H9 (cell line): Measurements from ENCODE around the gene CASK. TPM values are rescaled to one million over a fixed set of nuclear protein-coding genes. Genes with fewer than 3 reads are reported as not detected.

Experiments used
- DNase-seq: peaks from one replicate; pipeline ENCODE4 v3.0.0-alpha.2; 2017
- H2AFZ ChIP-seq: one replicate; pipeline ENCODE4 v1.6.1; 2013; ENCODE audit warnings: mild to moderate bottlenecking, low read length, control low read depth, moderate library complexity
- H2AK5ac ChIP-seq: 2 replicates; pipeline ENCODE4 v1.6.1; 2013; ENCODE audit warnings: low read length, control low read depth, mixed read lengths; ENCODE audit not compliant: insufficient read length
- H2BK120ac ChIP-seq: one replicate; pipeline ENCODE4 v1.6.1; 2013; ENCODE audit warnings: low read depth, mild to moderate bottlenecking, low read length, control low read depth, inconsistent platforms; ENCODE audit not compliant: poor library complexity, severe bottlenecking
- H2BK12ac ChIP-seq: 2 replicates; pipeline ENCODE4 v1.6.1; 2013; ENCODE audit warnings: low read length, control low read depth, mixed read lengths, low read depth; ENCODE audit not compliant: insufficient read length
- H2BK15ac ChIP-seq: 2 replicates; pipeline ENCODE4 v1.6.1; 2013; ENCODE audit warnings: low read depth, low read length, control low read depth
- H2BK20ac ChIP-seq: one replicate; pipeline ENCODE4 v1.6.1; 2013; ENCODE audit warnings: low read depth, mild to moderate bottlenecking, low read length, control low read depth, inconsistent platforms; ENCODE audit not compliant: poor library complexity, severe bottlenecking
- H2BK5ac ChIP-seq: 2 replicates; pipeline ENCODE4 v1.6.1; 2013; ENCODE audit warnings: low read length, control low read depth, mixed read lengths; ENCODE audit not compliant: insufficient read length
- H3K14ac ChIP-seq: 2 replicates; pipeline ENCODE4 v1.6.1; 2013; ENCODE audit warnings: low read length, control low read depth; ENCODE audit not compliant: insufficient read depth
- H3K18ac ChIP-seq: 2 replicates; pipeline ENCODE4 v1.6.1; 2013; ENCODE audit warnings: low read depth, mild to moderate bottlenecking, mixed read lengths, low read length, control low read depth; ENCODE audit not compliant: insufficient read length
- H3K23ac ChIP-seq: 2 replicates; pipeline ENCODE4 v1.6.1; 2013; ENCODE audit warnings: low read length, control low read depth, mixed read lengths, low read depth; ENCODE audit not compliant: insufficient read length
- H3K23me2 ChIP-seq: 2 replicates; pipeline ENCODE4 v1.6.1; 2013; ENCODE audit warnings: low read depth, mild to moderate bottlenecking, mixed read lengths, low read length, control low read depth; ENCODE audit not compliant: insufficient read length, poor library complexity, severe bottlenecking
- H3K27ac ChIP-seq: 2 replicates; pipeline ENCODE4 v1.5.1; 2013; ENCODE audit warnings: low read length, control low read depth, mixed read lengths, low read depth; ENCODE audit not compliant: insufficient read length
- H3K27me3 ChIP-seq: 2 replicates; pipeline ENCODE4 v1.6.1; 2013; ENCODE audit warnings: low read length, control low read depth, inconsistent platforms; ENCODE audit not compliant: insufficient read depth
- H3K4ac ChIP-seq: 2 replicates; pipeline ENCODE4 v1.6.1; 2013; ENCODE audit warnings: low read depth, mild to moderate bottlenecking, control low read depth, inconsistent platforms, low read length, moderate library complexity
- H3K4me1 ChIP-seq: 2 replicates; pipeline ENCODE4 v1.6.1; 2013; ENCODE audit warnings: low read length, control low read depth, inconsistent platforms; ENCODE audit not compliant: insufficient read depth
- H3K4me2 ChIP-seq: 2 replicates; pipeline ENCODE4 v1.6.1; 2013; ENCODE audit warnings: low read length, control low read depth, mixed read lengths; ENCODE audit not compliant: insufficient read length, insufficient read depth
- H3K56ac ChIP-seq: 2 replicates; pipeline ENCODE4 v1.6.1; 2013; ENCODE audit warnings: low read depth, mild to moderate bottlenecking, mixed read lengths, low read length, control low read depth; ENCODE audit not compliant: insufficient read length
- H3K79me1 ChIP-seq: 2 replicates; pipeline ENCODE4 v1.6.1; 2013; ENCODE audit warnings: low read depth, mild to moderate bottlenecking, moderate library complexity, low read length, control low read depth, inconsistent platforms; ENCODE audit not compliant: insufficient read depth, poor library complexity, severe bottlenecking
- H3K79me2 ChIP-seq: 2 replicates; pipeline ENCODE4 v1.6.1; 2013; ENCODE audit warnings: low read length, control low read depth, inconsistent platforms; ENCODE audit not compliant: insufficient read depth
- H3K9ac ChIP-seq: 2 replicates; pipeline ENCODE4 v1.6.1; 2013; ENCODE audit warnings: low read length, control low read depth, mixed read lengths; ENCODE audit not compliant: insufficient read length; ENCODE audit errors: extremely low read depth
- H3K9me3 ChIP-seq: one replicate; pipeline ENCODE4 v1.6.1; 2013; ENCODE audit warnings: low read depth, low read length, inconsistent platforms; ENCODE audit not compliant: control insufficient read depth
- H3T11ph ChIP-seq: one replicate; pipeline ENCODE4 v1.6.1; 2013; ENCODE audit warnings: mild to moderate bottlenecking, low read length, control low read depth, inconsistent platforms
- H4K20me1 ChIP-seq: one replicate; pipeline ENCODE4 v1.6.1; 2013; ENCODE audit not compliant: control insufficient read depth, insufficient read length, insufficient read depth
- H4K5ac ChIP-seq: 2 replicates; pipeline ENCODE4 v1.6.1; 2013; ENCODE audit warnings: low read depth, mild to moderate bottlenecking, mixed read lengths, low read length, control low read depth; ENCODE audit not compliant: insufficient read length
- H4K8ac ChIP-seq: replicated peaks from 2 replicates; pipeline ENCODE4 v1.6.1; 2013; ENCODE audit warnings: low read length, control low read depth, mixed read lengths, low read depth; ENCODE audit not compliant: insufficient read length
- H4K91ac ChIP-seq: 2 replicates; pipeline ENCODE4 v1.6.1; 2013; ENCODE audit warnings: low read depth, mild to moderate bottlenecking, moderate library complexity, mixed read lengths, low read length, control low read depth; ENCODE audit not compliant: insufficient read length
- H3K27ac Mint-ChIP-seq, 3 experiments: 2 replicates in 2 of 3; 3 replicates in 1 of 3; pipeline ENCODE4 v1.8.0; 2020 to 2021; ENCODE audit warnings: mixed read lengths in 3 of 3, mild to moderate bottlenecking in 1 of 3, moderate library complexity in 1 of 3
- H3K27me3 Mint-ChIP-seq: 2 replicates; pipeline ENCODE4 v1.8.0; 2021; ENCODE audit warnings: low read depth, mild to moderate bottlenecking, moderate library complexity, mixed read lengths
- H3K36me3 Mint-ChIP-seq, 3 experiments: 2 replicates in 2 of 3; 3 replicates in 1 of 3; pipeline ENCODE4 v1.8.0; 2020 to 2021; ENCODE audit warnings: low read depth in 3 of 3, mixed read lengths in 3 of 3; ENCODE audit not compliant: insufficient read depth in 1 of 3
- H3K4me1 Mint-ChIP-seq, 2 experiments: 2 replicates each; pipeline ENCODE4 v1.8.0; 2020; ENCODE audit warnings: mixed read lengths in 2 of 2
- H3K4me3 Mint-ChIP-seq, 2 experiments: 2 replicates in 1 of 2; 3 replicates in 1 of 2; pipeline ENCODE4 v1.8.0; 2020 to 2021; ENCODE audit warnings: mild to moderate bottlenecking in 2 of 2, mixed read lengths in 2 of 2, moderate library complexity in 1 of 2
- H3K9me3 Mint-ChIP-seq, 2 experiments: 2 replicates in 1 of 2; 3 replicates in 1 of 2; pipeline ENCODE4 v1.8.0; 2020; ENCODE audit warnings: mild to moderate bottlenecking in 2 of 2, mixed read lengths in 2 of 2, moderate library complexity in 1 of 2
- WGBS: extraction: QIAGEN DNeasy Blood & Tissue Kit; methylation state at CpG from one replicate; pipeline ENCODE4 v1.1.7; 2013; ENCODE audit warnings: missing lambda C conversion rate, low lambda C conversion rate, mixed read lengths; ENCODE audit not compliant: insufficient read length; ENCODE audit errors: extremely low coverage; 5-methylcytosine and 5-hydroxymethylcytosine counted together
- total RNA-seq: library from RNA; stranded (reverse); gene quantifications from 2 replicates; pipeline ENCODE4 v1.2.1, GENCODE V29; 2021
- TF ChIP-seq, protein P1 (sequence below): fragments of 200-600 bp; sonication (generic); conservative IDR thresholded peaks from 3 replicates; pipeline ENCODE4 v1.8.0; 2021; ENCODE audit warnings: antibody characterized with exemption, mild to moderate bottlenecking

CASK gene
- total RNA-seq, 1 experiment from 2014 or later, result 44.1 TPM

DNA sequence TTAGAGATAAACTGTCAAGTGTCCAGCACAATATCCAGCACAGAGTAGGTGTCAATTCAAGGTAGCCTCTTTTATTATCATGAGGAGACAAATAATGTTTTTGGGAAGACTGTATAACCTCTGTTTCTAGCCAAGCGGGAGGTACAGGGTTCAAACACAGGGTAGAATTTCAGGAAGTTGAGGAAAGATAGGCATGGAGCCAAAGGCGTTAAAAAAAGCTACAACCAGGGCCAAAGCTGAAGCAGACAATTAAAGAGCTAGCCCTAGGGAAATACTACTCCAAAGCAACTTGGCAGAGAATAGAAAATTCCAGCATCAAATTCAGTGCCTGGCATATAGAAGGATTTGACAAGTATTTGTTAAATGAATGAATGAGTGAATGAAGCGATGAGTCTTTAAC lies 40.0 kb upstream of the CASK start:
- Histone ChIP-seq H2BK120ac (no peak overlapping the region), H3K9me3 (no peaks in the 10 kb centered on the region), H4K8ac (no peak overlapping the region), H3K27me3 (no peaks in the 10 kb centered on the region), H2BK12ac (no peak overlapping the region), H3K4ac (no peak overlapping the region), H3K79me2 (no peaks in the 10 kb centered on the region), H4K20me1 (no peaks in the 10 kb centered on the region), H3K4me2 (no peak overlapping the region), H4K91ac (no peak overlapping the region), H2AFZ (no peak overlapping the region), H2AK5ac (no peak overlapping the region), H3K79me1 (no peaks in the 10 kb centered on the region), H2BK15ac (no peak overlapping the region), H3K14ac (no peak overlapping the region), H2BK5ac (no peak overlapping the region), H3K23ac (no peak overlapping the region), H3K4me1 (no peaks in the 10 kb centered on the region), H3K27ac (no peak overlapping the region), H3K23me2 (no peaks in the 10 kb centered on the region), H3K18ac (no peak overlapping the region), H4K5ac (no peak overlapping the region), H3K9ac (no peak overlapping the region), H2BK20ac (no peak overlapping the region), H3T11ph (no peak overlapping the region), H3K56ac (no peak overlapping the region)
- Mint-ChIP-seq H3K4me1 (peaks cover 5 to 8% of the 10 kb centered on the region in 2 experiments), H3K9me3 (peaks cover 49 to 56% of the 10 kb centered on the region in 2 experiments), H3K36me3 (peaks cover 0 to 3% (median 0%) of the 10 kb centered on the region in 3 experiments; a peak in 3 of 7 replicates), H3K27me3 (no peaks in the 10 kb centered on the region; the same call in 1 of the 2 replicates), H3K27ac (no peak overlapping the region), H3K4me3 (no peak overlapping the region)
- DNase-seq, result no peak
- no CpG with 5 or more reads among the region's 3 CpGs for WGBS
- TF ChIP-seq, protein P1, sequence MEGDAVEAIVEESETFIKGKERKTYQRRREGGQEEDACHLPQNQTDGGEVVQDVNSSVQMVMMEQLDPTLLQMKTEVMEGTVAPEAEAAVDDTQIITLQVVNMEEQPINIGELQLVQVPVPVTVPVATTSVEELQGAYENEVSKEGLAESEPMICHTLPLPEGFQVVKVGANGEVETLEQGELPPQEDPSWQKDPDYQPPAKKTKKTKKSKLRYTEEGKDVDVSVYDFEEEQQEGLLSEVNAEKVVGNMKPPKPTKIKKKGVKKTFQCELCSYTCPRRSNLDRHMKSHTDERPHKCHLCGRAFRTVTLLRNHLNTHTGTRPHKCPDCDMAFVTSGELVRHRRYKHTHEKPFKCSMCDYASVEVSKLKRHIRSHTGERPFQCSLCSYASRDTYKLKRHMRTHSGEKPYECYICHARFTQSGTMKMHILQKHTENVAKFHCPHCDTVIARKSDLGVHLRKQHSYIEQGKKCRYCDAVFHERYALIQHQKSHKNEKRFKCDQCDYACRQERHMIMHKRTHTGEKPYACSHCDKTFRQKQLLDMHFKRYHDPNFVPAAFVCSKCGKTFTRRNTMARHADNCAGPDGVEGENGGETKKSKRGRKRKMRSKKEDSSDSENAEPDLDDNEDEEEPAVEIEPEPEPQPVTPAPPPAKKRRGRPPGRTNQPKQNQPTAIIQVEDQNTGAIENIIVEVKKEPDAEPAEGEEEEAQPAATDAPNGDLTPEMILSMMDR, result no peak
